RWPE2 (cell line): Measurements from ENCODE around the gene HPX.
"Not testable (repeated sequence)": the region's sequence is repeated elsewhere in the genome, so short reads cannot be mapped to it uniquely, and the experiment has no call there.

Source experiments
- ATAC-seq: fragments of 200-7000 bp; cut with Tn5 transposase; 3 replicates; pipeline ENCODE4 v1.9.1; 2021; ENCODE audit warnings: low read depth
- DNase-seq: peaks from one replicate; pipeline ENCODE4 v3.0.0-alpha.2; 2020; ENCODE audit warnings: low spot score
- H3K27ac ChIP-seq: fragments of 450-650 bp; 2 replicates; pipeline ENCODE4 v1.5.1; 2017; ENCODE audit warnings: mild to moderate bottlenecking; ENCODE audit not compliant: poor library complexity, severe bottlenecking
- H3K27me3 ChIP-seq: fragments of 250-450 bp; sonication (Bioruptor Pico); 2 replicates; pipeline ENCODE4 v1.5.1; 2021; ENCODE audit warnings: mild to moderate bottlenecking, moderate library complexity; ENCODE audit not compliant: insufficient read depth, poor library complexity, severe bottlenecking
- H3K36me3 ChIP-seq: fragments of 250-450 bp; sonication (Bioruptor Pico); 2 replicates; pipeline ENCODE4 v1.5.1; 2020; ENCODE audit warnings: low read depth, mild to moderate bottlenecking, moderate library complexity
- H3K4me1 ChIP-seq: fragments of 250-450 bp; sonication (Bioruptor Pico); 2 replicates; pipeline ENCODE4 v1.5.1; 2021; ENCODE audit warnings: mild to moderate bottlenecking, moderate library complexity; ENCODE audit not compliant: insufficient read depth, poor library complexity, severe bottlenecking
- H3K4me3 ChIP-seq: fragments of 250-450 bp; sonication (Bioruptor Pico); 2 replicates; pipeline ENCODE4 v1.5.1; 2021; ENCODE audit warnings: mild to moderate bottlenecking, moderate library complexity; ENCODE audit not compliant: severe bottlenecking
- H3K9me3 ChIP-seq: fragments of 250-450 bp; sonication (Bioruptor Pico); 2 replicates; pipeline ENCODE4 v1.5.1; 2021; ENCODE audit warnings: mild to moderate bottlenecking, moderate library complexity; ENCODE audit not compliant: severe bottlenecking
- CTCF ChIP-seq: fragments of 450-650 bp; IDR thresholded peaks from one replicate; pipeline ENCODE4 v1.5.1; 2017; ENCODE audit warnings: mild to moderate bottlenecking, moderate library complexity; ENCODE audit not compliant: poor library complexity, severe bottlenecking

HPX gene

GRCh38 chr11:6393989-6394670 is 46.7 kb downstream of the HPX start:
- no peaks in the 10 kb centered on the region for H3K9me3 ChIP-seq
- H3K27me3 ChIP-seq, result no peaks in the 10 kb centered on the region
- no peak overlapping the region for H3K4me3 ChIP-seq
- ATAC-seq (no peak), DNase-seq (no peak)
- no peak overlapping the region for H3K27ac ChIP-seq
- H3K36me3 ChIP-seq, result no peaks in the 10 kb centered on the region
- TF ChIP-seq CTCF, result no peak
- H3K4me1 ChIP-seq, result peaks cover 4% of the 10 kb centered on the region

GRCh38 chr11:6392251-6392650 is 48.5 kb downstream of the HPX start:
- not testable (repeated sequence) for H3K27ac ChIP-seq, ATAC-seq, H3K36me3 ChIP-seq, DNase-seq, H3K4me3 ChIP-seq, H3K27me3 ChIP-seq, H3K9me3 ChIP-seq
- peaks cover 15% of the 10 kb centered on the region for H3K4me1 ChIP-seq

GRCh38 chr11:6391537-6392134 is 49.2 kb downstream of the HPX start:
- Histone ChIP-seq H3K27ac (no peak overlapping the region), H3K4me1 (peaks cover 15% of the 10 kb centered on the region), H3K27me3 (no peaks in the 10 kb centered on the region), H3K36me3 (no peaks in the 10 kb centered on the region), H3K4me3 (no peak overlapping the region), H3K9me3 (no peaks in the 10 kb centered on the region)
- no peak for TF ChIP-seq CTCF
- ATAC-seq, result no peak
- DNase-seq, result no peak

- H3K4me3 ChIP-seq, result peak overlapping the region; percentile 62
- no peaks in the 10 kb centered on the region for H3K36me3 ChIP-seq
- peaks cover 15% of the 10 kb centered on the region for H3K4me1 ChIP-seq
- H3K9me3 ChIP-seq, result no peaks in the 10 kb centered on the region
- no peak for TF ChIP-seq CTCF
- ATAC-seq, result no peak; the same call in 2 of the 3 replicates
- H3K27ac ChIP-seq, result peak overlapping the region; percentile 63
- H3K27me3 ChIP-seq, result no peaks in the 10 kb centered on the region
- no peak for DNase-seq
These were observed 49.9 kb downstream of the HPX start for GRCh38 chr11:6390718-6391469.

DNA sequence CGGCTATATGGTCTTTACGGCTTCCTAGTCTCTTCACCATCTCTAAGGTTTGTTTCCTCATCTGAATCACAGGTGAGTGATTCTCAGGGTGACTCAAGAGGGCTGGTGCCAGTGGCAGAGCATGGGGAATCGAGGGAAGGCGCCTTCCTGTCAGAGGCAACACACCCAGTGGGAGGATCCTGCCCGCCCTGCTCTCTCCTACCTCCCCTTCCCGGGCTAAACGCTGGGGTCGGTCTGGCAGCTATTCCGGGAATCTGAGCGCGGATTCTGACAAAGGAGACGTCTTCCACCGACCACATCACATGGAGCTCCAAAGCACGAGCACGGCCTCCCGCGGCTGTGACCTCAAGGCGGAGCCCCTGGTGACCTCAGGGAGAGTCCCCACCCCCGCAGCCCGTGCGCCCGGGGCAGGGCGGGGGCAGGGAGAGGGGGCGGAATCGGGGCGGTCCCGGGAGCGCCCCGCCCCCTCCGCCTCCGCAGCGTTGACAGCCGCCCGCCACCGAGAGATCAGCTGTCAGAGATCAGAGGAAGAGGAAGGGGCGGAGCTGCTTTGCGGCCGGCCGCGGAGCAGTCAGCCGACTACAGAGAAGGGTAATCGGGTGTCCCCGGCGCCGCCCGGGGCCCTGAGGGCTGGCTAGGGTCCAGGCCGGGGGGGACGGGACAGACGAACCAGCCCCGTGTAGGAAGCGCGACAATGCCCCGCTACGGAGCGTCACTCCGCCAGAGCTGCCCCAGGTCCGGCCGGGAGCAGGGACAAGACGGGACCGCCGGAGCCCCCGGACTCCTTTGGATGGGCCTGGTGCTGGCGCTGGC is 50.7 kb downstream of the HPX start, which contains the start of gene SMPD1:
Gene SMPD1, plus strand, starts transcription at position 570 of the 813 bp plus-strand sequence. Its CDS starts 125 bp downstream, at position 695.
- Histone ChIP-seq H3K9me3 (no peaks in the 10 kb centered on the region), H3K36me3 (no peaks in the 10 kb centered on the region), H3K4me3 (peak within 1 kb of the TSS; percentile 62), H3K27ac (peak within 1 kb of the TSS; percentile 63), H3K4me1 (peaks cover 15% of the 10 kb centered on the region), H3K27me3 (no peaks in the 10 kb centered on the region)
- ATAC-seq, result peak; percentile 94
- TF ChIP-seq CTCF, result no peak
- peak; percentile 93 for DNase-seq
